ENCODE results near the gene SMYD5.

SMYD5 gene

DNA sequence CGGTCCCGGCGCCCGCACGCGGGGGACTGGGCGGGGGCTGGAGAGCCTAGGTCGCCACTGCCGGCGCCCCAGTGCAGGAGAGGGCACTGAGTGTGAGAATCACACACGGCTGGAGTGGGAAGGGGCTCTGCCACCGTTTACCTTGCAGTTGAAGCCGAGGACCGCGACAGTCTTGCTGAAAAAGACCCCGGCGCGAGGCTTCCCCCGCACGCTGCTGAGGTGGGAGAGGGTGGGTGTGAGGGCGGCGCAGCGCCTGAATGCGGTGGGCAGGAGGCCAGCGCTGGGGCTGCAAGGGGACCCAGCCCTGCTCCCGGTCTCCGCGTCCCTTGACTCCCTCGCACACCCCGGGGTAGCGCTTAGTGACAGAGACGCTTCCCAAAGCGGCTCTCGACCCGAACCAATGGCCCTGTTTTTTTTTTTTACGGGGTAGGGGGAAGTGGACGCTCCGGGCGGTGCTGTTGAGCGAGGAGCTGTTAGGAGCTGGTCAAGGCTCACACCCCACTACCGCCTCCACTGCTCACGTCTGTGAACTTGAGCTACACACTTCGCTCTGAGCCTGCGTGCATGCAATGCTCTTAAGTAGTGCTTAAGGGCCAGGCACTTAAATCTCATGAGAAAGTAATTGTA lies 10.9 kb upstream of the SMYD5 start:
- in situ Hi-C loops (cut with MboI; ENCODE audit: low sequenced_read_pairs): no loop called here

DNA sequence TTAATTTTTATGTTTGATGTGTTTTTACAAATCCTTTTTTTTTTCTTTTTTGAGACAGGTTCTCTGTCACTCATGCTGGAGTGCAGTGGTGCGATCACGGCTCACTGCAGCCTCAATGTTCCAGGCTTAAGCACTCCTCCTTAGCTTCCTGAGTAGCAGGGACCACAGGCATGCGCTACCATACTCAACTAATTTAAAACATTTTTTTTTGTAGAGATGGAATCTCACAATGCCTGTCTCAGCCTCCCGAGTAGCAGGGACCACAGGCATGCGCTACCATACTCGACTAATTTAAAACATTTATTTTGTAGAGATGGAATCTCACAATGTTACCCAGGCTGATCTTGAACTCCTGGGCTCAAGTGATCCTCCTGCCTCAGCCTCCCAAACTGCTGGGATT lies 8.4 kb upstream of the SMYD5 start:
- in situ Hi-C loops (cut with MboI; ENCODE audit: low sequenced_read_pairs): no loop called here

DNA sequence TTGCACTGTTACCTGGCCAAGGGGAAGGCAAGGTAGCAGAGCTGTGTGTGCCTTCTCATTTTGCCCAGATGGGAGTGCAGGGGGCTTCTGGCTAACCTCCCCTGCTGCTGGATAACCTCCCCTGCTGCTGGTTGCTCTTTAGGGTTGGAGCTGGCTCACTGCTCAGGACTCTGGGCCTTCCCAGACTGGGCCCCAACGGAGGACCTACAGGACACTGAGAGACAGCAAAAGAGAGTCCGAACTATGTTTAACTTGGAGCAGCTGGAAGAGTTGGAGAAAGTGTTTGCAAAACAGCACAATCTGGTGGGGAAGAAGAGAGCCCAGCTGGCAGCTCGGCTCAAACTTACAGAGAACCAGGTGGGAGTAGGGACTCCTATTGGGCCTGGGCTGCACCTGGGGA lies 5.8 kb upstream of the SMYD5 start:
- in situ Hi-C loops (cut with MboI; ENCODE audit: low sequenced_read_pairs): no loop called here

DNA sequence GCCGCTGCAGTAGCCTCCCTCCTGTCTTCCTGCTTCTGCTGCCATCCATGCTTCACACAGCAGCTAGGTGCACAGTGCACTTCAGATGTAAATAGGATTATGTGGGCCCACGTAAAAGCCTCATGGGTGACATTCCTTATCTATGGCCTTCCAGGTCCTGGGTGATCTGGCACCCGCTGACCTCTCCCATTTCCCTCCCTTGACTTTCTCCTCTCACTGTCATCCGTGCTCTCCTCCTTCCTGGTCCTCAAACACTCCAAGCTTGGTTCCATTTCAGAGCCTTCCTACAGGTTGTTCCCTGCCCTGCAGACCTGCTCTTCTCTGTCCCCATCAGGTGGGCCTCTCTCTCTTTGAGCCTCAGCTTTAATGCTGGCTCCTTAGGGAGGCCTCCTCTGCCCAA lies 4.0 kb upstream of the SMYD5 start:
- in situ Hi-C loops (cut with MboI; ENCODE audit: low sequenced_read_pairs): no loop called here

DNA sequence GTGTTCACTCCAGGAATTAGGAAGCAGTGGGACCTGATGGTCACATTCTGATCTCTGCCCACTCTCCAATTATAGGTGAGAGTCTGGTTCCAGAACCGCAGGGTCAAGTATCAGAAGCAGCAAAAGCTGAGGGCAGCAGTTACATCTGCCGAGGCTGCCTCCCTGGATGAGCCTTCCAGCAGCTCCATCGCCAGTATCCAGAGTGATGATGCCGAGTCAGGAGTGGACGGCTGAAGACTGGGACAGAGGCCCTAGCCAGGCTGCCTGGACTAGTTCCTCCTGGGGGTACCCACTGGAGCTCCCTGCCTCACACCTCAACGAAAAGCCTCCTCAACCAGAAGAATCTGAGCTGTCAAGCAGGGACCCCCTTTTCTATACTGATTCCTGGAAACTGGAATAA lies 3.3 kb upstream of the SMYD5 start:
- in situ Hi-C loops (cut with MboI; ENCODE audit: low sequenced_read_pairs): no loop called here

DNA sequence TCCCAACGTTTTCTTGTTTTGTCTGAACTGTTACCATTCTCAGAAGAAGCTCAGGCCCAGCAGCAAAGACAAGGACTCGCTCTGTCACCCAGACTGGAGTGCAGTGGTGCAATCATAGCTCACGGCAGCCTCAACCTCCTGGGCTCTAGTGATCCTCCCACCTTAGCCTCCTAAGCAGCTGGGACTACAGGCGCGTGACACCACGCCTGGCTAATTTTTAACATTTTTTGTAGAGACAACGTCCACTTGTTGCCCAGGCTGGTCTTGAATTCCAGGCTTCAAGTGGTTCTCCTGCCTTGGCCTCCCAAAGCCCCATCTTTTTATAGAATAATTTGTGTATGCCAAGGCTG lies 2.0 kb upstream of the SMYD5 start:
- in situ Hi-C loops (cut with MboI; ENCODE audit: low sequenced_read_pairs): no loop called here

DNA sequence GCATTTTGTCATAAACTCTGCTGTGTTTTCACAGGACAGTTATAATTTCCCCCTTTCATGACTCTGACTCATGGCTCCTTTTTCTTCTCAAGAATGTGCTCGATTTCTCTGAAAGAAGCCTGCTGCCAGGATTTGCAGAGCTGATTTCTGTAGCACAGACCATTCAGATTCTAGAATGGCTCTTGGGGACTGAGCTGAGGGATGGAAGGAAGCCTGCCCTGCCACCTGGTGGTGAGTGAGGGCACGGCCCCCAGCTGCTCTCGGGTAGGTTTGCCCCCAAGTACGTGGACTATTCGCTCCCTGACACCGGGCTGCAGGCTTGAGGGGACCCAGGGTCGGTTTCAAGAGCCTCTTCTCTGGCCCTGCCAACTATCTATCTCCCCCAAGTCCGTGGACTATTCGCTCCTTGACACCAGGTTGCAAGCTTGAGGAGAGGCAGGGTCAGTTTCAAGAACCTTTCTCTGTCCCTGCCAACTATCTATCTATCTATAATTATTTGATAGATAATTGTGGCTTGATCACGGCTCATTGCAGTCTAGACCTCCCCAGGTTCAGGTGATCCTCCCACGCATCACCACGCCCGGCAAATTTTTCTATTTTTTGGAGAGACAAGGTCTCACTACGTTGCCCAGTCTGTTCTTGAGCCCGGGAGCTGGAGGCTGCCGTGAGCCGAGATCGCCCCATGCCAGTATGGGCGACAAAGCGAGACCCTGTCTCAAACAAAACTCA lies 1.4 kb upstream of the SMYD5 start:
- in situ Hi-C loops (cut with MboI; ENCODE audit: low sequenced_read_pairs): no loop called here

DNA sequence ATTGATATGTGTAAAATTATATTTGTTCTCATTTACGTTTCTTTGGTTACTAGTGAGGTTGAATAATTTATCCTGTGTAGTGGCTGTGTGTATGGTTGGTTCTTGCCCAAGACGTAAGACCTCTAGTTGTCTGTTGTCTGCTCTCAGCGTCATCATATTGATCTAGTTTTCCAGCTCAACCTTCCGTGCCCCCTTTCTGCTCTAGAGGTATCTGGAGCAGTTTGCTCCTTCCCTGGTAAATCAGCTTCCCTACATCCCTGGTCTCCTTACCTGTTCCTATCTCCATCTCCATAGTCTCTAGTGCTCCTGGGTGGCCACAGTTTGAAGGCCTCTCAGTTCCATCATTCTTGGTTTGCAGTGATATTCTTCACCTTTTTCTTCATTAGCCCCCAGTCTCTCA lies 1.2 kb downstream of the SMYD5 start:
- in situ Hi-C loops (cut with MboI; ENCODE audit: low sequenced_read_pairs): no loop called here

DNA sequence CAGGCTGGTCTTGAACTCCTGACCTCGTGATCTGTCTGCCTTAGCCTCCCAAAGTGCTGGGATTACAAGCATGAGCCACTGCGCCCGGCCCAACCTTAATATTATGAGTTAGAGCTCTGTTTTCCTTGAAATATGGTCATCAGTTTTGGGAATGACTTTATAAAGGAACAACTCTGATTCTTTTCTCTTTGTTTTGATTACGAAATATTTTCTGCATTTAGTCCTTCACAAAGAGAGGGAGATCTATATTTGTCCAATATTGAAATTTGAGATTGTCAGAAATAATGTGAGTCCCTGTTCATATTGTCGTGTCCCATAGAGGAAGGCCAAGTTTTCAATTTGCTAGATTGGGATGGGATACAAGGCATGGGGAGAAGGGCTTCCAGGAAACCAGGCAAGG lies 3.1 kb downstream of the SMYD5 start:
- in situ Hi-C loops (cut with MboI; ENCODE audit: low sequenced_read_pairs): no loop called here

DNA sequence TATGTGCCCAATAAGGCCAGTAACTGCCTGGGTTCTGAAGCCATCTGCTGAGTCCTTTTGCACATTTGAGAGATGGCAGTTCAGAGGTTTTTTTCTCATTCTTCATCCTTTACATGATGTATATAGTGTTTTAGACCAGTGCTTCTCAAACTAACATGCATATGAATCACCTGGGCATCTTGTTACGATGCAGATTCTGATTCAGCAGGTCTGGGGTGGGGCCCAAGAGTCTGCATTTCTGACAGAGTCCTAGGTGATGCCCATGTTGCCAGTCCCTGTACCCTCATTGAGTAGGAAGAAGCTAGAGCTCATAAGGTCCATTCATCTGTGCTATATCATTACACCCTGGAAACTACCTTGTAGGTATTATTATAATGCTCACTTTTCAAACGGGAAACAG lies 3.8 kb downstream of the SMYD5 start:
- in situ Hi-C loops (cut with MboI; ENCODE audit: low sequenced_read_pairs): no loop called here

DNA sequence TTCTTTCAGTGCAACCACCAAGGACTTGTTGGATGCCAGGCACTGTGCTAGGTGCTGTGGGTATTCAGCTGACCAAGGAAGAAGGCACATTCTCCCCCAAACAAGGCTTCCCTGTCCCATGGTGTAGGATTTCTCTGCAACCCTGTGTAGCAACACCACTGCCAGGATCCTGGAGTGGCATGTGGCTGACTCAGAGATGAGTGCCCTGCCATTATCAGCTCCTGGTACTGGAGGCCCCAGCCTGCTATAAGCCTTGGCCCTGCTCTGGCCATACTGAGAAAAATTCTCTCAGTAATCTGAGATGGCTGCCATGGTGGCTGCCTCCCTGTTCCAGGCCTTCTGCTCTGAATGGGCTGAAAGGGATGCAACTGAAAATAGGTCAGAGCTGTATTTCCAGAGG lies 4.3 kb downstream of the SMYD5 start:
- in situ Hi-C loops (cut with MboI; ENCODE audit: low sequenced_read_pairs): no loop called here

DNA sequence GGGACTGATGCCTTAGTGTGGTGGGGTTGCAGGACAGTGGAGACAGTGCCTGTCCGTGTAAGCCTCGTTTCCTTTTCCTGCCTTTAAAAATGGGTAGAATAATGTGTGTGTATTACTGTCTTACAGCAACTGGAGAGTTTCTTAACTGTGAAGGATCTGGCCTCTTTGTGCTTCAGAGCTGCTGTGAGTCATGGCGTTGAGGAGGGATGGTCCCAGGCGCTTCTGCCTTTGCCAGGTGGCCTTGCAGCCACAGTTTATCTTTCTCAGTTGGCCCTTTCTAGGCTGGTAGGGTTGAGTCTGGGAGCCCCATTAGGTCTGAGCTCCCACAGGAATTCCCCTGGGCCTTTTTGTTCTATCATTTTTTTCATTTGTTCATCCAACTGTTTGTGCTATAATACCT lies 9.8 kb downstream of the SMYD5 start:
- in situ Hi-C loops (cut with MboI; ENCODE audit: low sequenced_read_pairs): no loop called here

DNA sequence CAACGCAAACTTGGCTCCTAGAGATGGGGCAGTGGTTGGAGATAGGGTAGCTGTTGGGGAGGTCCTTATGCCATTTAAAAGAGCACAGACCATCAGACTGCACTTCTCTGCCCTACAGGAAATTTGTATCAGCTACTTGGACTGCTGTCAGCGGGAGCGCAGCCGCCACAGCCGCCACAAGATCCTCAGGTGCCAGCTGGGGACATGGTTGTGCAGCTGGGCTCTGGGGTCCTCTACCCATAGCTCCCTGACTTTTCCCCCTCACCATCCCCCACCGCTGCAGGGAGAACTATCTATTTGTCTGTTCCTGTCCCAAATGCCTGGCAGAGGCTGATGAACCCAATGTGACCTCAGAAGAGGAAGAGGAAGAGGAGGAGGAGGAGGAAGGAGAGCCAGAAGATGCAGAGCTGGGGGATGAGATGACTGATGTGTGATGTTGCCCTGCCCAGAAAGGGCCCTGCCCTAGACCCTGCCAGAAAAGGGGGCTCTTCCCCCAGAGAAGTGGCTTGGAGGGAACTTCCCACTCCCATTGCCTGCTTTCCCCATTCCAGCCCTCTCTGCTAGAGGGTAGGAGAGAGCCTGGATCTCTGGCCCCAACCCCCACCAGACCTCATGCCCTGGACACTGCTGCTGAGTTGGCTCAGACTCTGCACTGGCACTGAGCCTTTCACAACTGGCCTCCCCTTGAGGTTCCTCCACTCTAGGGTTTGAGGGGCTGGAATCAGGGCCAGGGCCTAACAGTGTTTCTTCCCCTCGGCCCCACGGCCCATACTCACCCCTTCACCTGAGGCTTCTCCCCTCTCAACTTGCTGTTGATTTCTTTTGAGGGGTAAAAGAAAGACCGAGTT lies 11.7 kb downstream of the SMYD5 start:
- in situ Hi-C loops (cut with MboI; ENCODE audit: low sequenced_read_pairs): no loop called here

DNA sequence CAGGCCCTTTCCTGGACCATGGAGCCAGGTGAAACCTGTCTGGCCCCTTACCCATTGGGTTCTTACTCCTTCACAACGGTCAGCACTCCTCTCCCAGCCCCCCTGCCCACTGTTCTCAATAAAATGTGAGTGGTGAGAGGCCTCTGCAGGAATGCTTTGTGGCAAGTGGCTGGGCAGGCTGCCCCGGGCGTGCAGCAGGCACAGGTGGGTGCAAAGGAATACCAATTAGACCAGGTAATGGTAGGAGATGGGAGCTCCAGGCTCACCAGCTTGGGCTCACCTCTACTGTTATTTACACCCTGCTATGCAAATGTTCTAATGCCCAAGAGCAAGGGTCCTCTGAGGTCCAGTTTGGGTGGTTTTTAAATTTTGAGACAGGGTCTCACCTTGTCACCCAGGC lies 13.0 kb downstream of the SMYD5 start:
- in situ Hi-C loops (cut with MboI; ENCODE audit: low sequenced_read_pairs): no loop called here

DNA sequence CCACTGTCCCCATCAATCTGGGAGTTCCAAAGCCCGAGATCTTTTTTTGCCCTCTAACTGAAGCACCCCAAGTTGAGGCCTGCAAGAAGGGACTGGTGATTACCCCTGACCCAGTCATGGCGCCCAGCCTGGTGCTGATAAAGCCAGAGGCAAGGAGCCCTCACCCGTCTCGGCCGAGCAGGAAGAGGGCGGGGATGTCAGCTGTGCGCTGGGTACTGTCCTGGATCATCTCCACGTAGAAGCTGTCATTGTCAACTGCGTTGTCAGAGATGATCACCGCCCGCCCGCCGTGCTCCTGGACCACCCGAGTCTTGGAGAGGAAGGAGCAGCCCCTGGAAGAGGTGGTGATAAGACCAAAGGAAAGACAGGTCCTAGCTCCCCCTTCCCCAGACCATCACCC lies 14.6 kb downstream of the SMYD5 start:
- in situ Hi-C loops (cut with MboI; ENCODE audit: low sequenced_read_pairs): no loop called here

DNA sequence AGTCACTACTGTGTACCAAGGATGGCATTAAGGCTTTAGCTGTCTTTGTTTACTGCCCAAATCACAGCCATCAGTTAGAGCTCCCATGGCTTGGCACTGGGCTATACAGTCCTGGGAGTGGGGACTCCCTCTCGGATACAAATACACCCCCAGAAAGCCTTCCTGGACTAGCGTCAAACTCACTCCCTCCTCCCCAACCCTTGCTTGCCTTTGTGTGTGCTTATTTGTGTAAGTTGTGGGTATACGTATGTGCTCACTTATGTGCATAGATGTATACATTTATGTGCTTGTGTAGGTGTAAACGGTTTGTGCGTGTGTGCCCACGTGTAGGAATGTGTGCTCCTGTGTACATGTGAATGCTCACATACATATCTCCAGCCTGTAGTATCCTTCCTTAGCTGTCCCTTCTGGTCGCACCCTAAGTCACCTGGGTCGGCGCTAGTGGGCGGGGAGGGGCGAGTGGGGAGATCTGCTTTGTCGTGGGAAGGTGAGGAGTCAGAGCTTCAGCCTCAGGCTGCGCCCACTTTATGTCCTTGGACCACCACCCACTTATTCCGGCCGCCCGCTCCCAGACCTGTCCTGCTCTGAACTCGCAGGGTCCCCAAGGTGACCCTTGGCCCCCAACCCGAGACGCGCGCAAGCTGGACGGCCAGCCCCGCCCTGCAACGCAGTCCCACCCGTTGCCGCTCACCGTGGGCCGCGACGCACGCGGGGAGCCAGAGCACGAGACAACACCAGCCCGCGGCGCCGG lies 18.5 kb downstream of the SMYD5 start:
- in situ Hi-C loops (cut with MboI; ENCODE audit: low sequenced_read_pairs): no loop called here

DNA sequence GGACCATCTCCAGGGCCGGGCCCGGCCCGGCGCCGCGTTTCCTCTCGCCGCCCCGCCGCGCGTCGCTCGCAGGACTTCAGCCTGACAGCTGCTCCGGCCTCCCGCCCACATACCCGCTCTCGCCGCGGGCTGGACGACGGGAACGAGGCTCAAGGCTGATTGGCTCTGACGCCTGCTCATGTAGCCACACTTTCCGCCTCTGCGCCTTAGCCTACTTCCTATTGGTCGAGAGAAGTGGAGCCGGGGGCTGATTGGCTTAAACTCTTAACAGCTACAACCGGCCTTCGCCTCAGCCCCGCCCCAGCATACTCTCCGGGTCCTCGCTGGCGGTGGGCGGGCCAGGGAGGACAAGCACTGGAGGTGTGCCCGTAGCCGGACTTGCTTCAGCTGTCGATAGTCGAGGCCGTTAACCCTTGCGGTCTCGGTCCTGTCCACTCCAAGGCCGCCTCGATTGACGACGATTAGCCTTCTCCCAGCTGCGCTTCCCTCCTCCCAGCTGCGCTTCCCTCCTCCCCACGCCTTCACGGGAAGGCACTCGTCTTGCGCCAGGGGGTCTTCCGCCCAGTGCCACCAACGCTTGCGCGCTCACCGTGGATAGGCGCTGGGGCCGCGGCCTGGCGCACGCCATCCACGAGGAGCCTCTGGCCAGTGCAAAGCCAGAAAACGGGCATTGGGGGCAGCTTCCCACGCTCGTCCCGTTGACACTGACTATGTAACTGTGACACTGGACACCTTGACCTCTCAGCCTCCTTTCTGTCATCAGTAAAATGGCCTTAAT lies 19.3 kb downstream of the SMYD5 start, which contains the start of gene PRADC1:
TSS of gene PRADC1 (minus strand) at position 86 of the 778 bp plus-strand sequence. CDS start at position 7, 79 bp downstream.
- in situ Hi-C loops (cut with MboI; ENCODE audit: low sequenced_read_pairs): no loop called here

DNA sequence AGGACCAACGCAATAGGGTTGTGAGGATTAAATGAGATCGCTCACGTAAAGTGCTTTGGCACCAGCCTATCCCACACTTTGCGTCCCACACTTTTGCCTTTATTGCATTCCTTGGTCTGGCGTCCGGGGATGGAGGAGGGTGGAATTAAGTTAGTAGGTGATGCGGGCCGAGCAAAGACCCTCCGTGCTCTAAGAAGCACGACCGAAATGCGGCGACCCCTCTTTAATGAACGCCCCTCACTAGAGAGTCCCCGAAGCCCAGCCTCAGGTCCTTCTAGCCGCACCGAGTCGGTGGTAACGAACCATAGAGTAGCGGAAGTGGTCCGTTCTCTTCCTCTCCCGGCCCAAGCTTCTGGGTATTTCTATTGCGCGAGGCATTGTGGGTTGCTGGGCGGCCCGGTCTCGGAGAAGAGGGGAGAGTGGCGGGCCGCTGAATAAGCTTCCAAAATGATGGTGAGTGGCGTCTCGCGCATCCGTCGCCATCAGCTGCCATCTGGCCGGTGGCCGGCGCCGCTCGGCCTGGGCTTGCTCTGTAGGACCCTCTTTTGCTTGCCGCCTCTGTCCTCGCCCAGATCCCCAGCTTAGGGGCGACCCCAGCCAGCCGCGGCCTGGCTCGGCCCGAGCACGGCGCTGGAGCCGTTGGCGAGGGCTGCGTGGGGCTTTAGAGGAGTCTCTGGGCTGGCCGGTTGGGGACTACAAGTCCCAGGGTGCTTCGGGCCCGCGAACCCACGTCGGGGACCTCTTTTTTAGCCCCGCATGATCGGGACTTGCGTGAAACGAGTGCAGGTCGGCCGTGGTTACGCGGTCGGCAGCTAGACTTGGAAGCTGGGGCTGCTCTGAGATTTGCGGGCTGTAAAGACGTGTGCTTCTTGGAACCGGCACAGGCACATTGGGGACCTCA lies 20.1 kb downstream of the SMYD5 start, which contains the start of gene CCT7:
TSS of gene CCT7 (plus strand) at position 377 of the 901 bp plus-strand sequence. CDS start at position 448, 71 bp downstream.
- in situ Hi-C loops (cut with MboI; ENCODE audit: low sequenced_read_pairs): no loop called here

DNA sequence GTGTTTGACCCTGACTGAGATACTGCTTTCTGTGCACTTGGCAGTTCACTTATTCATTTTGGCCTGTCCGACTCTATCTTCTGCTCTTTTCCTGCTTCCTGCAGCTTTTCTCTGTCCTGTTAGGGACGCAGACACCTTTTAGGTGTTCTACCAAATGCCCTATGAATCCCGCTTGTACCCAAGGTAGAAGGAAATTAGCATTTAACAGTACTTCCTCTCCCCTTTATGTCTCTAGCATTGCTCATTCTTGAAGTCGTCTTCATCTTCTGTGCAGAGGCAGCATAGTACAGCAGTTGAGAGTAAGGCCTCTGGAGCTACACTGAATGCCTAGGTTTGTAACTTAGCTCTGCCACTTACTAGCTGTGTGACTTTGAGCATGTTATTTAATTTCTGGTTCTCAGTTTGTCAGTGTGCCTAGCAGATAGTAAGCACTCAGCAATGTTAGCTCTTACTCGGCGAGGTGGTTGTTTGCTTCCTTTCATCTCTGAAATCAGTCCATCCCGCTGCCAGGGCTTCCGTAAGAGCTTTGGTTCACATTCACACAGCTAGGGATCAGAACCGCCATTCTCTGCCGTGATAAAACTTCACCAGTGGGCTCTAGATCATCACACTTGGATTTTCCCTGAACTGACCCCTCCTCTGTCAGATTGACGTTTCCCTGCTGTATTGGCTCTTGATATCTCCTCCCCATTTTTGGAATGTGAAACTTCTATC lies 21.4 kb downstream of the SMYD5 start:
- in situ Hi-C loops (cut with MboI; ENCODE audit: low sequenced_read_pairs): no loop called here
